Measurements from ENCODE around the gene SIAH3.

Gene SIAH3

GRCh38 chr13:45792827-45793303 lies 58.7 kb downstream of the SIAH3 start:
- no peaks in the 10 kb centered on the region for H3K4me1 ChIP-seq (ENCODE audit: insufficient read depth, low read length)
- H3K9me3 ChIP-seq (ENCODE audit: insufficient read depth, low read depth, low read length): no peaks in the 10 kb centered on the region
- H3K27me3 ChIP-seq (ENCODE audit: insufficient read depth, low read length): no peaks in the 10 kb centered on the region
- no peak overlapping the region for H3K27ac ChIP-seq (ENCODE audit: low read length)
- H3K4me3 ChIP-seq (ENCODE audit: low read length): no peak overlapping the region
- no peak overlapping the region for H3K9ac ChIP-seq (ENCODE audit: low read depth, low read length)
- H3K36me3 ChIP-seq (ENCODE audit: insufficient read depth, low read depth, low read length): no peaks in the 10 kb centered on the region

- Histone ChIP-seq H3K4me3 (ENCODE audit: low read length) (no peak overlapping the region), H3K9ac (ENCODE audit: low read depth, low read length) (no peak overlapping the region), H3K27ac (ENCODE audit: low read length) (no peak overlapping the region), H3K4me1 (ENCODE audit: insufficient read depth, low read length) (no peaks in the 10 kb centered on the region), H3K9me3 (ENCODE audit: insufficient read depth, low read depth, low read length) (no peaks in the 10 kb centered on the region), H3K36me3 (ENCODE audit: insufficient read depth, low read depth, low read length) (no peaks in the 10 kb centered on the region), H3K27me3 (ENCODE audit: insufficient read depth, low read length) (no peaks in the 10 kb centered on the region)
Observed at GRCh38 chr13:45788011-45788410, 63.5 kb downstream of the SIAH3 start.

DNA sequence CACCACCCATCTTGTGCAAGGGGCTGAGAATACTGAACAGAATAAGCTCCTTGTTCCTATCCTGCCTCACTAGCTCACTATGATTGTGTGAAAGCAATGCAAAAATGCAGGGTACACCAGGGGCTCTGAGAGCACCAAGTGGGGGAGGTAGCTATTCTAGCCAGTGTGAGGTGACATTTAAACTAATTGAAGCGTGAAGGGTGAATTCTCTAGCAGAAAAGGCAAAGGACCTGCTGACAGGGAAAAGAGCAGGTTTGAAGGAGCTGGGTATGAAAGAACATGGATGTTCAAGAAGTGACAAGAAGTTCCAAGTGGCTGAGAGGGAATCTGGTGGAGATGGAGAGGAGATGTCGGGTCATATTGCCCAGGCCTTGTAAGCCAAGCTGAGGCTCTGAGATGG lies 64.2 kb downstream of the SIAH3 start:
- H3K4me1 ChIP-seq (ENCODE audit: insufficient read depth, low read length): no peaks in the 10 kb centered on the region
- H3K9ac ChIP-seq (ENCODE audit: low read depth, low read length): no peak overlapping the region
- no peak overlapping the region for H3K4me3 ChIP-seq (ENCODE audit: low read length)
- H3K36me3 ChIP-seq (ENCODE audit: insufficient read depth, low read depth, low read length): no peaks in the 10 kb centered on the region
- no peaks in the 10 kb centered on the region for H3K9me3 ChIP-seq (ENCODE audit: insufficient read depth, low read depth, low read length)
- no peak overlapping the region for H3K27ac ChIP-seq (ENCODE audit: low read length)
- H3K27me3 ChIP-seq (ENCODE audit: insufficient read depth, low read length): no peaks in the 10 kb centered on the region

DNA sequence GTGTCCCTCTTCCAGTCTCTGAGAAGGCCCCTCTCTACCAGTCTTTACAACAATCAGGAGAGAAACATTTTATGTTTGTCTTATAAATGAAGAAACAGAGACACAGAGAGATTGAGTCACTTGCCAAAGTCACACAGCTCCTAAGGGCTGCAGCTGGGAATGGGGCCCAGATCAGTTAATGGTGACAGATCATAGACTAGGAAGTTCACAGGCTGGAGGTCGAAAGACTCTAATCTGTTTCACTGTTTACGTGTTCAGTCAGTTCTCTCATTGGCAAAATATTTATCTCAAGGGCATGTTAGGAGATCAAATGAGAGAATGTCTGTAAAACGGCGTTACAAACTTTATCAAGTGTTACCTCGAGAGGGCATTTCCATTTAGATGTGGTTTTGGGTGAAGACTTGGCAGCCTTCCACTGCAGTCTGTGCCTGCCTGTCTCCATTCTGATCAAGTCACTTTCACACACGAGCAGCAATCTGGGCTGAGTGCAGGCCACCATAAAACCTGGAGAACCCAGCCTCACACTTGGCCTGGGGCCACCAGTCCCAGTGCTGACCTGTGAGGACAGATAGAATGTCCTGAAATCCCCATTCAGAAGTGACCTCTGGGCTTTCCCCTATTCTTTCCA lies 65.1 kb downstream of the SIAH3 start:
- Histone ChIP-seq H3K27me3 (ENCODE audit: insufficient read depth, low read length) (no peaks in the 10 kb centered on the region), H3K9me3 (ENCODE audit: insufficient read depth, low read depth, low read length) (no peaks in the 10 kb centered on the region), H3K4me3 (ENCODE audit: low read length) (no peak overlapping the region), H3K4me1 (ENCODE audit: insufficient read depth, low read length) (no peaks in the 10 kb centered on the region), H3K27ac (ENCODE audit: low read length) (no peak overlapping the region), H3K36me3 (ENCODE audit: insufficient read depth, low read depth, low read length) (no peaks in the 10 kb centered on the region), H3K9ac (ENCODE audit: low read depth, low read length) (no peak overlapping the region)

GRCh38 chr13:45784755-45785675 lies 66.5 kb downstream of the SIAH3 start:
- Histone ChIP-seq H3K9ac (ENCODE audit: low read depth, low read length) (no peak overlapping the region), H3K36me3 (ENCODE audit: insufficient read depth, low read depth, low read length) (no peaks in the 10 kb centered on the region), H3K27me3 (ENCODE audit: insufficient read depth, low read length) (no peaks in the 10 kb centered on the region), H3K4me3 (ENCODE audit: low read length) (no peak overlapping the region), H3K9me3 (ENCODE audit: insufficient read depth, low read depth, low read length) (no peaks in the 10 kb centered on the region), H3K4me1 (ENCODE audit: insufficient read depth, low read length) (no peaks in the 10 kb centered on the region), H3K27ac (ENCODE audit: low read length) (no peak overlapping the region)

DNA sequence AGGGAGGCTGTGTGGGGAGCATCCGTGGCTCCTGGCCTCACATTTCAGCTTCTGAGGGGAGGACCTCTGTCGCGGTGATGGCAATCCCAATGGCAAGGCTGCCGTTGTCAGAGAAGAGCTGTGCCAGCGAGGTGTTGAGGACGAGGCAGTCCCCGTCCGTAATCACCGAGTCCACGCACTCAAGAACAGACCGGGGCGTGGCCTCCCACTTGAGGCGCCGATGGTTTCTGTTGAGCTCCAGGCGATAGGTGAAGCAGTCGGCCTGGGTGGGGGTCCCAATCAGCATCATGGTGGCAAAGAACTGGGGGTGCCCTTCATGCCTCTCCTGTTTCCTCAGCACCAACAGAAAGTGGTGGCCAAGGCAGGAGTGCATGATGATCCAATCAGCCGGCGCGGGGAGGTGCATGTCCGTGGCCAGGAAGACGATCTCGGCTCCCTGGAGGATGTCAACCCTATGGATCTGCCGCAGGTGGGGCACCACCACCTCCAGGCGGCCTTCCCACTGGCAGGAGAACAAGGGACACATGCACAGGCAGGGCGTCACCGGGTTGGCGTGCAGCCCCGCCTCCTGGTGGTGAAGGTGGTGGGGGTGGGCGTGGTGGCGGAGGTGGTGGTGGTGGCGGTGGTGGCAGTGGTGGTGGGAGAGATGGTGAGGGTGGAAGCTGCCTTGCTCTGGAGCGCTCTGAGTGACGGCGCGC lies 68.1 kb downstream of the SIAH3 start:
- H3K36me3 ChIP-seq (ENCODE audit: insufficient read depth, low read depth, low read length): no peaks in the 10 kb centered on the region
- H3K27me3 ChIP-seq (ENCODE audit: insufficient read depth, low read length): no peaks in the 10 kb centered on the region
- H3K4me1 ChIP-seq (ENCODE audit: insufficient read depth, low read length): no peaks in the 10 kb centered on the region

DNA sequence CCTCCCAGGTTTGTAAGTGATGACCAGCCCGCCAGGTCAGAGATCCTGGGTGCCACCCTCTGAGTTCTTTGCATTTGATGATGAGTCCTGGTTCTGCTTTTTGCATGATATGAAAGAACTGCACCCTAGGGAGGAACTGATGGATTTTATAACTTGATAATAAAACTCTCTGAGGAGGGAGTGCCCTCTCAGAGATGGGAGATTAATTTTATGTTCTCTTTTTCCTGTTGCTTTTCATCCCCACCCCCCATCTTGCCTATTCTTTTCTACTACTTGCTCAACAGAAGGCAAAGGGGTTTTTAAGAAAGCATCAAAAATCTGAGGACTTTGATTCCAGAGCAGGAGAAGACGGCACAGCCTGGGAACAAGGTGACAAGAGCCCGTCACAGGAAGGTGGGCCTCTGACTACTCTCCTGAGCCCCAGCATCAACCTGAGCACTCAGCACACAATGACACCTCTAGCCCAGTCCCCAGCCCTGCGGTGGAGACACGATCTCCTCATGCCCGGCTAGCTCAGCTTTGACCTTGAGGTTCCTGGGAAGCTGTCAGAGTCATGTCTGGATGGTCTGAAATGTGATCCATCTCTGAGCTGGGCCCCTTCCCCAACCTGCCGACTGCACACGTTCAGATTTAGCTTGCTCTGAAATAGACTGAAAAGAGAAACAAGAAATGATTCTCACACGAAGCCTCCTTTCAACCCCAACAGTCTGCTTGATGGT lies 69.1 kb downstream of the SIAH3 start:
- no peak overlapping the region for H3K4me3 ChIP-seq (ENCODE audit: low read length)

More for the DNA sequence above, 68.1 kb downstream of the SIAH3 start:
- Histone ChIP-seq H3K9me3 (ENCODE audit: insufficient read depth, low read depth, low read length) (no peaks in the 10 kb centered on the region), H3K27ac (ENCODE audit: low read length) (no peak overlapping the region), H3K4me3 (ENCODE audit: low read length) (no peak overlapping the region), H3K9ac (ENCODE audit: low read depth, low read length) (no peak overlapping the region)

DNA sequence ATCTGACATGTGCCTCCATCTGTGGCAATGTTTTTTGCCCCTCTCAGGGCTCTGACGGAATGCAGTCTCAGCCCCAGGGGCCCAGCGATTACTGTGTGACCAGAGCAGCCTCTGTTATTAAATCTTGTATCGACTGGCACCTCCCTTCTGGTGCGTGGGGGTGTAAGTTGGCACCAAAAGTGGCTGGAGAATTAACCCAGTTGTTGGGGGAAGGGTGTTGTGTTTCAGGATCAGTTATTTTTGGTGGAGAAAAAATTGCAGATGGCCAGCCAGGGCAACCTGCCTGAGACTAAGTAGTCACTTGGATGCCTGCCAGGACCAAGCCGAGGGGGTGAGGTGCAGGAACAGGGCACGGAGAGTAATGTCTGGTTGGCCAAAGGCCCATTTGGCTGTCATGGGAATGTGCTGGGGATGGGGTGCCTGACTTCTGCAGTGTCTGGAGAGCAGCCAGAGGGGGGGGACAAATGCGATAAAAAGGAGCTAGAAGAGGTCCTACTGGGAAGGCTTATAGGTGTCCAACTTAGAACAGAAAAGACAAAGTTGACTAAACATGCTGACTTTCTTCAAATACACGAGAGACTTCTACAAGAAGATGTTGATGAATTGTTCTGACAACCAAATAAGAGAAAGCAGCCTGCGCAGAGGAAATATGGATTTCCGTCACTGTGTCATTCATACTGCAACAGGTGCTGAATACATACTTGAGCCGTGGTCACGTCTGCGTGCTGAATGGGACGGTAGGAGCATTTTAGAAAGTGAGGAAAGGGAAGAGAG lies 69.8 kb downstream of the SIAH3 start:
- Histone ChIP-seq H3K9ac (ENCODE audit: low read depth, low read length) (no peak overlapping the region), H3K27ac (ENCODE audit: low read length) (no peak overlapping the region), H3K9me3 (ENCODE audit: insufficient read depth, low read depth, low read length) (no peaks in the 10 kb centered on the region), H3K36me3 (ENCODE audit: insufficient read depth, low read depth, low read length) (no peaks in the 10 kb centered on the region), H3K4me1 (ENCODE audit: insufficient read depth, low read length) (peaks cover 2% of the 10 kb centered on the region; the same call in 1 of the 2 replicates), H3K27me3 (ENCODE audit: insufficient read depth, low read length) (no peaks in the 10 kb centered on the region), H3K4me3 (ENCODE audit: low read length) (no peak overlapping the region)

More for the DNA sequence above, 69.1 kb downstream of the SIAH3 start:
- Histone ChIP-seq H3K4me1 (ENCODE audit: insufficient read depth, low read length) (no peaks in the 10 kb centered on the region), H3K9me3 (ENCODE audit: insufficient read depth, low read depth, low read length) (no peaks in the 10 kb centered on the region), H3K27me3 (ENCODE audit: insufficient read depth, low read length) (no peaks in the 10 kb centered on the region), H3K9ac (ENCODE audit: low read depth, low read length) (no peak overlapping the region), H3K27ac (ENCODE audit: low read length) (no peak overlapping the region), H3K36me3 (ENCODE audit: insufficient read depth, low read depth, low read length) (no peaks in the 10 kb centered on the region)

GRCh38 chr13:45779901-45780300 lies 71.7 kb downstream of the SIAH3 start:
- Histone ChIP-seq H3K9ac (ENCODE audit: low read depth, low read length) (no peak overlapping the region), H3K27me3 (ENCODE audit: insufficient read depth, low read length) (no peaks in the 10 kb centered on the region), H3K4me3 (ENCODE audit: low read length) (no peak overlapping the region), H3K36me3 (ENCODE audit: insufficient read depth, low read depth, low read length) (no peaks in the 10 kb centered on the region), H3K9me3 (ENCODE audit: insufficient read depth, low read depth, low read length) (no peaks in the 10 kb centered on the region), H3K4me1 (ENCODE audit: insufficient read depth, low read length) (peaks cover 21% of the 10 kb centered on the region), H3K27ac (ENCODE audit: low read length) (no peak overlapping the region)

DNA sequence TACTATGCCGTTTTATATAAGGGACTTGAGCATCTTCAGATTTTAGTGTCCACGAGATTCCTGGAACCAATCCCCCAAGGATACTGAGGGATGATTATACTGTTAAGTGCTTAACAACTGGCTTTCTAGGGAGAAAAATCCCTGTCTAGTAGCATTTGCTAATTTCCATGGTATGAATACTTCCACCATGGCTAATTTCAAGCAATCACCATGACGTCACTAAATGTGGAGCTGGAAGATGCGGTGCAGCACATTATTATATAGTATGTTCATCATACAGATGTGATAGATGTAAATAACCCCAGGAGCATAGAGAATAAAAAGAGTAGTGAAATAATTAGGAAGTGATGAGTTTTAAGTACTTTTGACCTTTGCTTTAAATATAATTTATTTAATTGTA lies 72.7 kb downstream of the SIAH3 start:
- Histone ChIP-seq H3K27me3 (ENCODE audit: insufficient read depth, low read length) (no peaks in the 10 kb centered on the region), H3K4me1 (ENCODE audit: insufficient read depth, low read length) (peaks cover 21% of the 10 kb centered on the region), H3K9ac (ENCODE audit: low read depth, low read length) (no peak overlapping the region), H3K36me3 (ENCODE audit: insufficient read depth, low read depth, low read length) (no peaks in the 10 kb centered on the region), H3K27ac (ENCODE audit: low read length) (no peak overlapping the region), H3K4me3 (ENCODE audit: low read length) (no peak overlapping the region), H3K9me3 (ENCODE audit: insufficient read depth, low read depth, low read length) (no peaks in the 10 kb centered on the region)

DNA sequence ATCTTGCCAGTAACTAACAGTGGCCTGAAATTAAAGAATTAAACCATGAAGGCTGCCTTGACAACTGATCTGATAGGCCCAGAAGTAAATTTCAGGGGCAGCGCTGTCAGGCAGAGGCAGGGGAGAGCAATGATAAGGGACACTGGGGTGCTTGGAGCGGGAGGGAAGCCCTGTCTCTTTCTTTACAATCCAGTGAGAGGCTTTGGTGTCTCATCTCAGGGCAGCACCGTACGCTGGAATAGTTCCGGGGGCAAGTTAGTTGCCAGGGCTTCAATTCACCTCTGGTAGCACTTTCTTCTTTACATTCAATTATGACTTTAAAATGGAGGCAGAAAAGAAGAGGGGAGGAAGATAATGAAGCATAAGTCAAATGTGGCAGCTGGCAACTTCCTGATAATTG lies 74.8 kb downstream of the SIAH3 start:
- H3K27ac ChIP-seq (ENCODE audit: low read length): no peak overlapping the region
- H3K9me3 ChIP-seq (ENCODE audit: insufficient read depth, low read depth, low read length): no peaks in the 10 kb centered on the region
- H3K36me3 ChIP-seq (ENCODE audit: insufficient read depth, low read depth, low read length): no peaks in the 10 kb centered on the region
- peaks cover 29% of the 10 kb centered on the region for H3K4me1 ChIP-seq (ENCODE audit: insufficient read depth, low read length)
- no peak overlapping the region for H3K9ac ChIP-seq (ENCODE audit: low read depth, low read length)
- H3K27me3 ChIP-seq (ENCODE audit: insufficient read depth, low read length): no peaks in the 10 kb centered on the region
- H3K4me3 ChIP-seq (ENCODE audit: low read length): no peak overlapping the region

Measured in iPS-20b (cell line).